ENCODE data around the gene FGD4.
"Not testable (repeated sequence)": the region's sequence is repeated elsewhere in the genome, so short reads cannot be mapped to it uniquely, and the experiment has no call there.

Gene FGD4

GRCh38 chr12:32522331-32523221 is 123.2 kb downstream of the FGD4 start:
- DNase-seq (ENCODE audit: low read depth, low spot score), result no peak

GRCh38 chr12:32525802-32526201 is 126.4 kb downstream of the FGD4 start:
- DNase-seq (ENCODE audit: low read depth, low spot score), result not testable (repeated sequence)

GRCh38 chr12:32526343-32526742 is 127.0 kb downstream of the FGD4 start:
- DNase-seq (ENCODE audit: low read depth, low spot score), result not testable (repeated sequence)

GRCh38 chr12:32532422-32532821 is 133.1 kb downstream of the FGD4 start:
- no peak for DNase-seq (ENCODE audit: low read depth, low spot score)

GRCh38 chr12:32532951-32533350 is 133.6 kb downstream of the FGD4 start:
- no peak for DNase-seq (ENCODE audit: low read depth, low spot score)

- not testable (repeated sequence) for DNase-seq (ENCODE audit: low read depth, low spot score)
These were observed 134.1 kb downstream of the FGD4 start for GRCh38 chr12:32533506-32533905.

- DNase-seq (ENCODE audit: low read depth, low spot score), result no peak
These were observed 134.7 kb downstream of the FGD4 start for GRCh38 chr12:32533971-32534590.

- no peak for DNase-seq (ENCODE audit: low read depth, low spot score)
These were observed 135.3 kb downstream of the FGD4 start for GRCh38 chr12:32534698-32535097.

GRCh38 chr12:32535288-32535999 is 136.1 kb downstream of the FGD4 start:
- no peak for DNase-seq (ENCODE audit: low read depth, low spot score)

GRCh38 chr12:32536000-32536345 is 136.6 kb downstream of the FGD4 start:
- no peak for DNase-seq (ENCODE audit: low read depth, low spot score)

- DNase-seq (ENCODE audit: low read depth, low spot score), result no peak
These were observed 142.5 kb downstream of the FGD4 start for GRCh38 chr12:32541754-32542374.

- DNase-seq (ENCODE audit: low read depth, low spot score), result no peak
These were observed 143.3 kb downstream of the FGD4 start for GRCh38 chr12:32542428-32543229.

- DNase-seq (ENCODE audit: low read depth, low spot score), result no peak
These were observed 145.5 kb downstream of the FGD4 start for GRCh38 chr12:32544893-32545292.

- no peak for DNase-seq (ENCODE audit: low read depth, low spot score)
These were observed 146.1 kb downstream of the FGD4 start for GRCh38 chr12:32545413-32545980.

GRCh38 chr12:32546272-32546671 is 146.9 kb downstream of the FGD4 start:
- no peak for DNase-seq (ENCODE audit: low read depth, low spot score)

- DNase-seq (ENCODE audit: low read depth, low spot score), result no peak
These were observed 149.4 kb downstream of the FGD4 start for GRCh38 chr12:32548691-32549281.

- DNase-seq (ENCODE audit: low read depth, low spot score), result no peak
These were observed 150.3 kb downstream of the FGD4 start for GRCh38 chr12:32549675-32550079.

GRCh38 chr12:32551058-32551457 is 151.7 kb downstream of the FGD4 start:
- DNase-seq (ENCODE audit: low read depth, low spot score), result no peak

GRCh38 chr12:32558903-32559302 is 159.5 kb downstream of the FGD4 start:
- DNase-seq (ENCODE audit: low read depth, low spot score), result no peak

GRCh38 chr12:32559434-32559833 is 160.1 kb downstream of the FGD4 start:
- no peak for DNase-seq (ENCODE audit: low read depth, low spot score)
